Neural progenitor cell (in vitro differentiated cells): Measurements from ENCODE around the gene NUMB.

Experiments used
- EZH2 ChIP-seq: fragments of 200-600 bp; sonication (generic); IDR thresholded peaks from 2 replicates; pipeline ENCODE4 v1.6.1; 2017; ENCODE audit warnings: antibody characterized with exemption, mild to moderate bottlenecking, moderate library complexity
- EZH2phosphoT487 ChIP-seq: fragments of 200-600 bp; sonication (generic); IDR thresholded peaks from 2 replicates; pipeline ENCODE4 v1.6.1; 2017; ENCODE audit warnings: antibody characterized with exemption
- TF ChIP-seq, protein P1 (sequence below): fragments of 200-600 bp; sonication (generic); IDR thresholded peaks from 2 replicates; pipeline ENCODE4 v1.5.1; 2017; ENCODE audit warnings: antibody characterized with exemption, mild to moderate bottlenecking

DNA sequence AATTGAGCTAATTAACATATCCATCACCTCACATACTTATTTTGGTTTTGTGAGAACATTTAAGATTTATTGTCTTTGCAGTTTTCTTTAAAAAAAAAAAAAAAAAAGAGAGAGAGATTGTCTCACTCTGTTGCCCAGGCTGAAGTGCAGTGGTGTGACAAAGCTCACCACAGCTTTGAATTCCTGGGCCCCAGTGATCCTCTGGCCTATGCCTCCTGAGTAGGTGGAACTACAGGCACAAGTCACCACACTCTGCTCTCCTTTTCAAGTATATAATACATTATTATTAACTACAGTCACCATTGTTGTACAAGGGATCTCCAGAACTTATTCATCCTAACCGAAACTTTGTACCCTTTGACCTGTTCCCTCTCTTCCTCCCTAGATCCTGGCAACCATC lies 64.0 kb downstream of the NUMB start:
- TF ChIP-seq, protein P1, sequence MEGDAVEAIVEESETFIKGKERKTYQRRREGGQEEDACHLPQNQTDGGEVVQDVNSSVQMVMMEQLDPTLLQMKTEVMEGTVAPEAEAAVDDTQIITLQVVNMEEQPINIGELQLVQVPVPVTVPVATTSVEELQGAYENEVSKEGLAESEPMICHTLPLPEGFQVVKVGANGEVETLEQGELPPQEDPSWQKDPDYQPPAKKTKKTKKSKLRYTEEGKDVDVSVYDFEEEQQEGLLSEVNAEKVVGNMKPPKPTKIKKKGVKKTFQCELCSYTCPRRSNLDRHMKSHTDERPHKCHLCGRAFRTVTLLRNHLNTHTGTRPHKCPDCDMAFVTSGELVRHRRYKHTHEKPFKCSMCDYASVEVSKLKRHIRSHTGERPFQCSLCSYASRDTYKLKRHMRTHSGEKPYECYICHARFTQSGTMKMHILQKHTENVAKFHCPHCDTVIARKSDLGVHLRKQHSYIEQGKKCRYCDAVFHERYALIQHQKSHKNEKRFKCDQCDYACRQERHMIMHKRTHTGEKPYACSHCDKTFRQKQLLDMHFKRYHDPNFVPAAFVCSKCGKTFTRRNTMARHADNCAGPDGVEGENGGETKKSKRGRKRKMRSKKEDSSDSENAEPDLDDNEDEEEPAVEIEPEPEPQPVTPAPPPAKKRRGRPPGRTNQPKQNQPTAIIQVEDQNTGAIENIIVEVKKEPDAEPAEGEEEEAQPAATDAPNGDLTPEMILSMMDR = no peak
- TF ChIP-seq EZH2 (no peak), EZH2phosphoT487 (no peak)
